Measurements from ENCODE around the gene ABHD2. TPM values are rescaled to one million over a fixed set of nuclear protein-coding genes. Genes with fewer than 3 reads are reported as not detected.

Gene ABHD2
- total and polyA plus RNA-seq, 11 donors = 8.6 to 243 (median 116) TPM

DNA sequence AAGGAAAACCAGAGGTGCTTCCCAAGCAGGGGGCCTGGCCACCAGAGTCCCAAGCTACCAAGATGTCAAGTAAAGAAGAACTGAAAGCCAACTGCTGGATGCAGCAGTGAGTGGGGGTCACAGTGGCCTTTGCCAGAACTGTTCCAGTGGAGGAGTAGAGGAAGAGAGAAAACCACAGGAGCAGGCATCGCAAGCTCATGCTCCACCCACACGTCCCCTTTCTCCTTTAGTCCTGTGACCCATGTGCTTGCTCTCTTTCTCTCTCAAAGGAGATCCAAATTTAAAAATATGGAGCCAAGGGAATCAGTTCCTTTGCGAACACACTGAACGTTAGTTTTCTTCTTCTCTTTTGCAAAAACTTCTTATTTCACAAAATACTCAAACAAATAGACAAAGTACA, 12.4 kb upstream of the ABHD2 start:
- TF ChIP-seq POLR2A (IDR thresholded peaks at IDR 0.05) (no peak), CTCF (IDR thresholded peaks at IDR 0.05) (no peak)
- 60 to 84% (median 70%) methylated on average over 4 of the region's 4 CpGs for WGBS, 4 donors
- H3K9me3 ChIP-seq = no peaks in the 10 kb centered on the region

GRCh38 chr15:89077750-89078149, 10.5 kb upstream of the ABHD2 start:
- TF ChIP-seq CTCF (IDR thresholded peaks at IDR 0.05) (no peak), POLR2A (IDR thresholded peaks at IDR 0.05) (no peak)
- intact Hi-C loops (cut with DNase I) = no loop called here

More for the DNA sequence above, 12.4 kb upstream of the ABHD2 start:
- intact Hi-C loops (cut with DNase I) = no loop called here
- H3K4me3 ChIP-seq = no peak overlapping the region
- ATAC-seq (peak in 1 of 4 donors; percentile 39), DNase-seq (no peak)
- no peaks in the 10 kb centered on the region for H3K36me3 ChIP-seq
- H3K27me3 ChIP-seq = no peaks in the 10 kb centered on the region
- H3K27ac ChIP-seq = no peak overlapping the region
- H3K4me1 ChIP-seq = peaks cover 0 to 15% (median 0%) of the 10 kb centered on the region in 12 donors

GRCh38 chr15:89078851-89079810, 9.1 kb upstream of the ABHD2 start:
- H3K36me3 ChIP-seq = no peaks in the 10 kb centered on the region
- no peaks in the 10 kb centered on the region for H3K27me3 ChIP-seq
- DNase-seq (no peak), ATAC-seq (no peak)
- no peak overlapping the region for H3K4me3 ChIP-seq
- TF ChIP-seq CTCF (IDR thresholded peaks at IDR 0.05) (no peak), POLR2A (IDR thresholded peaks at IDR 0.05) (no peak)
- peaks cover 0 to 6% (median 0%) of the 10 kb centered on the region in 12 donors for H3K4me1 ChIP-seq
- H3K9me3 ChIP-seq = no peaks in the 10 kb centered on the region
- intact Hi-C loops (cut with DNase I) = no loop called here
- no peak overlapping the region for H3K27ac ChIP-seq
- 90 to 93% (median 91%) methylated on average over 5 of the region's 5 CpGs for WGBS, 4 donors

More at GRCh38 chr15:89077750-89078149, 10.5 kb upstream of the ABHD2 start:
- WGBS, 4 donors = 41 to 59% (median 56%) methylated on average over 1 of the region's 1 CpG
- H3K4me1 ChIP-seq = peaks cover 0 to 6% (median 0%) of the 10 kb centered on the region in 12 donors
- no peak overlapping the region for H3K4me3 ChIP-seq
- H3K27me3 ChIP-seq = no peaks in the 10 kb centered on the region
- no peaks in the 10 kb centered on the region for H3K36me3 ChIP-seq
- ATAC-seq = no peak
- H3K27ac ChIP-seq = no peak overlapping the region
- no peak for DNase-seq
- no peaks in the 10 kb centered on the region for H3K9me3 ChIP-seq

DNA sequence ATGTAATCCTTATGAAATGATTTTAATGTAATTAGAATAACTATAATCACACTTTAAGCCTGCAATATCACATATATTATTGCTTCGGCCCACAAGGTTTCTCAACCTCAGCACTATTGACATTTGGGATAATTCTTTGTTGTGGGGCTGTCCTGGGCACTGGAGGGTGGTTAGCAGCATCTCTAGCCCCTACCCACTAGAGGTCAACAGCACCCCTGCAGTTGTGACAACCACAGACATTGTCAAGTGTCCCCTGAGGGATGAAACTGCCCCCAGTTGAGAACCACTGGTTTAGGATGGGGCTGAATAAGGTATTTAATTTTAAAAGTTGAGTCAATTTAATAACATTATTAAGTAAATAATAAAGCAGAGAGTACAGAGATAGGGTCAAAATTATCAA, 6.4 kb upstream of the ABHD2 start:
- TF ChIP-seq CTCF (IDR thresholded peaks at IDR 0.05) (no peak), POLR2A (IDR thresholded peaks at IDR 0.05) (no peak)
- Histone ChIP-seq H3K36me3 (no peaks in the 10 kb centered on the region), H3K27me3 (no peaks in the 10 kb centered on the region), H3K27ac (no peak overlapping the region), H3K9me3 (no peaks in the 10 kb centered on the region), H3K4me1 (peaks cover 0 to 11% (median under 1%) of the 10 kb centered on the region in 12 donors), H3K4me3 (no peak overlapping the region)
- DNase-seq = no peak
- 92 to 98% (median 96%) methylated on average over 1 of the region's 1 CpG for WGBS, 4 donors
- intact Hi-C loops (cut with DNase I) = loop anchor here in 2 of 10 donors (5.0 to 10.0 kb wide), 3 partner anchors 57 to 95 kb away; no protein-coding TSS in a partner anchor
- peak in 1 of 4 donors; percentile 23 for ATAC-seq

Measured in heart left ventricle (tissue), 16 donors.